ENCODE results near the gene TTLL10.

GRCh38 chr1:1232796-1233566, 59.3 kb downstream of the TTLL10 start:
- TF ChIP-seq, protein P1, sequence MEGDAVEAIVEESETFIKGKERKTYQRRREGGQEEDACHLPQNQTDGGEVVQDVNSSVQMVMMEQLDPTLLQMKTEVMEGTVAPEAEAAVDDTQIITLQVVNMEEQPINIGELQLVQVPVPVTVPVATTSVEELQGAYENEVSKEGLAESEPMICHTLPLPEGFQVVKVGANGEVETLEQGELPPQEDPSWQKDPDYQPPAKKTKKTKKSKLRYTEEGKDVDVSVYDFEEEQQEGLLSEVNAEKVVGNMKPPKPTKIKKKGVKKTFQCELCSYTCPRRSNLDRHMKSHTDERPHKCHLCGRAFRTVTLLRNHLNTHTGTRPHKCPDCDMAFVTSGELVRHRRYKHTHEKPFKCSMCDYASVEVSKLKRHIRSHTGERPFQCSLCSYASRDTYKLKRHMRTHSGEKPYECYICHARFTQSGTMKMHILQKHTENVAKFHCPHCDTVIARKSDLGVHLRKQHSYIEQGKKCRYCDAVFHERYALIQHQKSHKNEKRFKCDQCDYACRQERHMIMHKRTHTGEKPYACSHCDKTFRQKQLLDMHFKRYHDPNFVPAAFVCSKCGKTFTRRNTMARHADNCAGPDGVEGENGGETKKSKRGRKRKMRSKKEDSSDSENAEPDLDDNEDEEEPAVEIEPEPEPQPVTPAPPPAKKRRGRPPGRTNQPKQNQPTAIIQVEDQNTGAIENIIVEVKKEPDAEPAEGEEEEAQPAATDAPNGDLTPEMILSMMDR (IDR thresholded peaks at IDR 0.05 in 8 of 11, conservative IDR thresholded peaks at IDR 0.05 in 3 of 11) = no peak
- TF ChIP-seq POLR2A (IDR thresholded peaks at IDR 0.05) (no peak), POLR2AphosphoS5 (IDR thresholded peaks at IDR 0.05) (no peak)

Measured in spleen (tissue), 7 donors.